ENCODE measurements around the gene EAPP. TPM values are rescaled to one million over a fixed set of nuclear protein-coding genes. Genes with fewer than 3 reads are reported as not detected.
"Not testable (repeated sequence)": the region's sequence is repeated elsewhere in the genome, so short reads cannot be mapped to it uniquely, and the experiment has no call there.

Gene EAPP
- total RNA-seq, 1 experiment from 2014 or later, result 63.5 TPM

DNA sequence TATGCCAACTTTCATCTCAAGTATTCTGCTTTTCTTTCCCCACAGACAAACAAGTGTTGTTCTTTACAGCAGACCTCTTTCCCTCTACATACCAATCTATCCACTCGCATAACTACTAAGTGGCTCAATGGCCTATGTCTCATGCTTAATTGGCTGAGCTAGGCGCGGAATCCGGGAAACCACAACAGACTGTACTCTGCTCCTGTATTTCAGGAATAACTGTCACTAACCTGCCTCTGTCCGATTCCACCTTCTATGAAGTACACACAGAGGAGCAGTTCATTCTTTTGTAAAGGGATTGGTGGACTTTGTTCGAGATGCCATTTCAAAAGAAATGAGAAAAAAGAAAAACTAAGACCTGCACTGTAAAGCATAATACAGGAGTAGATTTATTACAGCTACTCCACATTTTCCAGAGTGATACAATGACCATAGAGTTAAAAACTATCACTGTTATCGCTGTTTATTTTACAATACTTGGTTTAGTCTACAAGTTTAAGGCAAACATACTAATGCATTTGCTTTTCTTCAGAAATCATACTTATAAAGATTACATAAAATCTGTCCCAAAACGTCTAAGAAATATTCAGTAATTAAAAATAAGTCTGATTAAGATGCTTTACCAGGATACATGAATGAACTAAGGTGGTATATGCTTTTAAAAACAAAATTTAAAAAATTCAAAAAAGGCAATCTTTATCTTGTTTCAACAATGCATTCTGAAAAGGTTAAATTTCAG is 22.7 kb upstream of the EAPP start:
- H3K27ac ChIP-seq (ENCODE audit: low read length); H3K4me2 ChIP-seq (ENCODE audit: low read depth, low read length, poor library complexity, severe bottlenecking); H2AFZ ChIP-seq (ENCODE audit: low read length); H3K9ac ChIP-seq (ENCODE audit: low read length); DNase-seq; H3K4me3 ChIP-seq (ENCODE audit: low read length); H3K9me3 ChIP-seq (ENCODE audit: low read length); H3K9me2 ChIP-seq (replicated peaks; ENCODE audit: insufficient read depth, low read length); H4K20me1 ChIP-seq (ENCODE audit: insufficient read depth, low read depth, low read length); H3K27me3 ChIP-seq (ENCODE audit: low read length); H3K4me1 ChIP-seq (ENCODE audit: low read length); H3K79me2 ChIP-seq (ENCODE audit: low read length): not testable (repeated sequence)
- H3K36me3 ChIP-seq (ENCODE audit: insufficient read depth, low read length), result peaks cover 18% of the 10 kb centered on the region

GRCh38 chr14:34556498-34556829 is 17.0 kb upstream of the EAPP start:
- not testable (repeated sequence) for H3K27me3 ChIP-seq (ENCODE audit: low read length)

GRCh38 chr14:34555583-34556497 is 16.3 kb upstream of the EAPP start:
- not testable (repeated sequence) for H4K20me1 ChIP-seq (ENCODE audit: insufficient read depth, low read depth, low read length); H3K9ac ChIP-seq (ENCODE audit: low read length); H3K36me3 ChIP-seq (ENCODE audit: insufficient read depth, low read length); H3K79me2 ChIP-seq (ENCODE audit: low read length); H3K27me3 ChIP-seq (ENCODE audit: low read length); H3K9me2 ChIP-seq (replicated peaks; ENCODE audit: insufficient read depth, low read length); H3K27ac ChIP-seq (ENCODE audit: low read length); H3K4me2 ChIP-seq (ENCODE audit: low read depth, low read length, poor library complexity, severe bottlenecking); H2AFZ ChIP-seq (ENCODE audit: low read length); DNase-seq; H3K9me3 ChIP-seq (ENCODE audit: low read length); H3K4me3 ChIP-seq (ENCODE audit: low read length)
- peaks cover 12% of the 10 kb centered on the region for H3K4me1 ChIP-seq (ENCODE audit: low read length)

More at GRCh38 chr14:34556498-34556829, 17.0 kb upstream of the EAPP start:
- H3K9me2 ChIP-seq (replicated peaks; ENCODE audit: insufficient read depth, low read length); H3K79me2 ChIP-seq (ENCODE audit: low read length); H3K9me3 ChIP-seq (ENCODE audit: low read length); H3K4me2 ChIP-seq (ENCODE audit: low read depth, low read length, poor library complexity, severe bottlenecking); H3K27ac ChIP-seq (ENCODE audit: low read length); H2AFZ ChIP-seq (ENCODE audit: low read length); H4K20me1 ChIP-seq (ENCODE audit: insufficient read depth, low read depth, low read length); DNase-seq; H3K36me3 ChIP-seq (ENCODE audit: insufficient read depth, low read length); H3K9ac ChIP-seq (ENCODE audit: low read length); H3K4me3 ChIP-seq (ENCODE audit: low read length): not testable (repeated sequence)
- H3K4me1 ChIP-seq (ENCODE audit: low read length), result peaks cover 12% of the 10 kb centered on the region

- no peaks in the 10 kb centered on the region for H3K36me3 ChIP-seq (ENCODE audit: insufficient read depth, low read length)
- no peak overlapping the region for H2AFZ ChIP-seq (ENCODE audit: low read length)
- no peaks in the 10 kb centered on the region for H4K20me1 ChIP-seq (ENCODE audit: insufficient read depth, low read depth, low read length)
- peak overlapping the region; percentile 23; the same call in 1 of the 2 replicates for H3K9ac ChIP-seq (ENCODE audit: low read length)
- no peaks in the 10 kb centered on the region for H3K27me3 ChIP-seq (ENCODE audit: low read length)
- DNase-seq, result peak; percentile 54
- no peak overlapping the region for H3K27ac ChIP-seq (ENCODE audit: low read length)
- peak overlapping the region; percentile 47 for H3K4me2 ChIP-seq (ENCODE audit: low read depth, low read length, poor library complexity, severe bottlenecking)
- H3K4me3 ChIP-seq (ENCODE audit: low read length), result peak overlapping the region; percentile 39
- no peaks in the 10 kb centered on the region for H3K79me2 ChIP-seq (ENCODE audit: low read length)
- H3K4me1 ChIP-seq (ENCODE audit: low read length), result peaks cover 12% of the 10 kb centered on the region
- no peaks in the 10 kb centered on the region for H3K9me3 ChIP-seq (ENCODE audit: low read length)
- H3K9me2 ChIP-seq (replicated peaks; ENCODE audit: insufficient read depth, low read length), result no peaks in the 10 kb centered on the region
These were observed 15.2 kb upstream of the EAPP start for GRCh38 chr14:34554540-34555250.

- H3K4me1 ChIP-seq (ENCODE audit: low read length), result peaks cover 13% of the 10 kb centered on the region
- H3K36me3 ChIP-seq (ENCODE audit: insufficient read depth, low read length); H3K79me2 ChIP-seq (ENCODE audit: low read length); H4K20me1 ChIP-seq (ENCODE audit: insufficient read depth, low read depth, low read length); H3K9me2 ChIP-seq (replicated peaks; ENCODE audit: insufficient read depth, low read length); DNase-seq; H2AFZ ChIP-seq (ENCODE audit: low read length); H3K27me3 ChIP-seq (ENCODE audit: low read length); H3K9ac ChIP-seq (ENCODE audit: low read length); H3K4me2 ChIP-seq (ENCODE audit: low read depth, low read length, poor library complexity, severe bottlenecking); H3K4me3 ChIP-seq (ENCODE audit: low read length); H3K27ac ChIP-seq (ENCODE audit: low read length); H3K9me3 ChIP-seq (ENCODE audit: low read length): not testable (repeated sequence)
These were observed 9.9 kb upstream of the EAPP start for GRCh38 chr14:34549276-34549966.

DNA sequence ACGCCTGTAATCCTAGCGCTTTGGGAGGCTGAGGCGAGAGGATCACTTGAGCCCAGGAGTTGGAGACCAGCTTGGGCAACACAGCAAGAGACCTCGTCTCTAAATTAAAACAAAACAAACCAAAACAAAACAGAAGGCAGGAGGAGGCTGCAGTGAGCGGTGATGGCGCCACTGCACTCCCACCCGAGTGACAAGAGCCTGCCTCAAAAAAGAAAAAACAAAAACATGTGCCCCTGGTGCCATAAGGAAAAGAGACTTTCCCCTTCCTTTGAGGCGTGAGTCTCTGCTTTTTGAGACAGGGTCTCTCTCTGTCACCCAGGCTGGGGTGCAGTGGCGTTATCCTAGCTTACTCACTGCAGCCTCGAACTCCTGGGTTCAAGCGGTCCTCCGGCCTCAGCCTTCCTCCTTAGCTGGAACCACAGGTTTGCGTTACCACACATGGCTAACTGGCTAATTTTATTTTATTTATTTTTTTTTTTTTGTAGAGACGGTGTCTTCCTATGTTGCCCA is 9.0 kb upstream of the EAPP start:
- no peak overlapping the region for H3K9ac ChIP-seq (ENCODE audit: low read length)
- no peaks in the 10 kb centered on the region for H3K9me2 ChIP-seq (replicated peaks; ENCODE audit: insufficient read depth, low read length)
- no peaks in the 10 kb centered on the region for H3K79me2 ChIP-seq (ENCODE audit: low read length)
- H3K27ac ChIP-seq (ENCODE audit: low read length), result no peak overlapping the region
- H2AFZ ChIP-seq (ENCODE audit: low read length), result no peak overlapping the region
- no peak for DNase-seq
- no peaks in the 10 kb centered on the region for H4K20me1 ChIP-seq (ENCODE audit: insufficient read depth, low read depth, low read length)
- H3K4me3 ChIP-seq (ENCODE audit: low read length), result no peak overlapping the region
- H3K27me3 ChIP-seq (ENCODE audit: low read length), result no peaks in the 10 kb centered on the region
- H3K9me3 ChIP-seq (ENCODE audit: low read length), result no peaks in the 10 kb centered on the region
- H3K36me3 ChIP-seq (ENCODE audit: insufficient read depth, low read length), result no peaks in the 10 kb centered on the region
- peak overlapping the region; percentile 45 for H3K4me2 ChIP-seq (ENCODE audit: low read depth, low read length, poor library complexity, severe bottlenecking)
- peaks cover 7% of the 10 kb centered on the region; the same call in 1 of the 2 replicates for H3K4me1 ChIP-seq (ENCODE audit: low read length)

- not testable (repeated sequence) for H3K79me2 ChIP-seq (ENCODE audit: low read length); H3K36me3 ChIP-seq (ENCODE audit: insufficient read depth, low read length); DNase-seq; H4K20me1 ChIP-seq (ENCODE audit: insufficient read depth, low read depth, low read length); H3K4me1 ChIP-seq (ENCODE audit: low read length); H3K4me2 ChIP-seq (ENCODE audit: low read depth, low read length, poor library complexity, severe bottlenecking); H3K9me3 ChIP-seq (ENCODE audit: low read length); H2AFZ ChIP-seq (ENCODE audit: low read length); H3K27ac ChIP-seq (ENCODE audit: low read length); H3K4me3 ChIP-seq (ENCODE audit: low read length); H3K9ac ChIP-seq (ENCODE audit: low read length); H3K27me3 ChIP-seq (ENCODE audit: low read length); H3K9me2 ChIP-seq (replicated peaks; ENCODE audit: insufficient read depth, low read length)
These were observed 7.6 kb upstream of the EAPP start for GRCh38 chr14:34547136-34547520.
